ENCODE results near the gene MSL3B.

MSL3B gene

GRCh38 chr2:233832414-233832813 lies 35.8 kb downstream of the MSL3B start:
- DNase-seq = no peak

GRCh38 chr2:233831861-233832260 lies 36.3 kb downstream of the MSL3B start:
- no peak for DNase-seq

GRCh38 chr2:233831011-233831721 lies 37.0 kb downstream of the MSL3B start:
- no peak for DNase-seq

- no peak for DNase-seq
These were observed 37.9 kb downstream of the MSL3B start for GRCh38 chr2:233830111-233830802.

GRCh38 chr2:233829193-233830110 lies 38.7 kb downstream of the MSL3B start:
- DNase-seq = no peak

GRCh38 chr2:233828546-233829192 lies 39.5 kb downstream of the MSL3B start:
- no peak for DNase-seq

GRCh38 chr2:233824373-233824772 lies 43.8 kb downstream of the MSL3B start:
- no peak for DNase-seq

GRCh38 chr2:233823731-233824121 lies 44.5 kb downstream of the MSL3B start:
- no peak for DNase-seq

GRCh38 chr2:233822781-233823730 lies 45.1 kb downstream of the MSL3B start:
- no peak for DNase-seq

- DNase-seq = no peak
These were observed 46.0 kb downstream of the MSL3B start for GRCh38 chr2:233822101-233822771.

- no peak for DNase-seq
These were observed 46.5 kb downstream of the MSL3B start for GRCh38 chr2:233821709-233822100.

GRCh38 chr2:233821196-233821595 lies 47.0 kb downstream of the MSL3B start:
- DNase-seq = no peak

GRCh38 chr2:233820774-233821105 lies 47.4 kb downstream of the MSL3B start:
- DNase-seq = no peak

- no peak for DNase-seq
These were observed 48.1 kb downstream of the MSL3B start for GRCh38 chr2:233819884-233820773.

- no peak for DNase-seq
These were observed 49.3 kb downstream of the MSL3B start for GRCh38 chr2:233818639-233819621.

- DNase-seq = no peak
These were observed 50.1 kb downstream of the MSL3B start for GRCh38 chr2:233817995-233818638.

GRCh38 chr2:233817361-233817911 lies 50.8 kb downstream of the MSL3B start:
- no peak for DNase-seq

- no peak for DNase-seq
These were observed 51.4 kb downstream of the MSL3B start for GRCh38 chr2:233816771-233817170.

Measured in NCI-H146 (cell line).